Fibroblast of pulmonary artery (primary cell): Measurements from ENCODE around the gene RASGRF1.

Experiments
- DNase-seq: peaks from one replicate; pipeline ENCODE4 v3.0.0-alpha.2; 2010; ENCODE audit warnings: low read depth
- H3K4me3 ChIP-seq: replicated peaks from 2 replicates; pipeline ENCODE4 v1.5.1; 2011; ENCODE audit warnings: low read depth, mild to moderate bottlenecking, control low read depth, low read length, moderate library complexity
- CTCF ChIP-seq: IDR thresholded peaks from 2 replicates; pipeline ENCODE4 v1.5.1; 2011; ENCODE audit warnings: mild to moderate bottlenecking, control low read depth, low read length, inconsistent platforms; ENCODE audit errors: missing control alignments

The RASGRF1 gene

GRCh38 chr15:79051029-79051428 lies 39.6 kb downstream of the RASGRF1 start:
- H3K4me3 ChIP-seq: no peak overlapping the region
- DNase-seq: no peak
- TF ChIP-seq CTCF: no peak

GRCh38 chr15:79050341-79050740 lies 40.2 kb downstream of the RASGRF1 start:
- TF ChIP-seq CTCF: no peak
- no peak overlapping the region for H3K4me3 ChIP-seq
- no peak for DNase-seq

- no peak for TF ChIP-seq CTCF
- no peak for DNase-seq
These were observed 41.2 kb downstream of the RASGRF1 start for GRCh38 chr15:79049416-79049815.

GRCh38 chr15:79047676-79048439 lies 42.7 kb downstream of the RASGRF1 start:
- no peak overlapping the region for H3K4me3 ChIP-seq
- no peak for TF ChIP-seq CTCF
- DNase-seq: no peak

More at GRCh38 chr15:79049416-79049815, 41.2 kb downstream of the RASGRF1 start:
- H3K4me3 ChIP-seq: no peak overlapping the region

- no peak for DNase-seq
- no peak for TF ChIP-seq CTCF
- no peak overlapping the region for H3K4me3 ChIP-seq
These were observed 43.7 kb downstream of the RASGRF1 start for GRCh38 chr15:79046691-79047404.

GRCh38 chr15:79045041-79045440 lies 45.5 kb downstream of the RASGRF1 start:
- H3K4me3 ChIP-seq: no peak overlapping the region
- no peak for TF ChIP-seq CTCF
- no peak for DNase-seq
